ENCODE measurements around the gene GPR157. TPM values are rescaled to one million over a fixed set of nuclear protein-coding genes. Genes with fewer than 3 reads are reported as not detected.

GPR157 gene
- total RNA-seq, 6 donors from 2014 or later: 12.0 to 26.5 (median 16.7) TPM

GRCh38 chr1:9088807-9089206 lies 40.1 kb downstream of the GPR157 start:
- H3K4me3 ChIP-seq: no peak overlapping the region
- no peaks in the 10 kb centered on the region for H3K36me3 ChIP-seq
- no peak overlapping the region for H3K27ac ChIP-seq
- no peaks in the 10 kb centered on the region for H3K9me3 ChIP-seq
- peaks cover 0 to 29% (median 11%) of the 10 kb centered on the region in 4 donors for H3K4me1 ChIP-seq
- TF ChIP-seq POLR2A (IDR thresholded peaks at IDR 0.05): no peak
- WGBS, 2 donors: 75 to 88% methylated on average over 4 of the region's 4 CpGs
- no peaks in the 10 kb centered on the region for H3K27me3 ChIP-seq
- ATAC-seq (ENCODE audit: low FRiP score in 2 of 2) (no peak), DNase-seq (no peak)

- H3K4me3 ChIP-seq: no peak overlapping the region
- no peak overlapping the region for H3K27ac ChIP-seq
- ATAC-seq (ENCODE audit: low FRiP score in 2 of 2) (no peak), DNase-seq (no peak)
- TF ChIP-seq EP300 (IDR thresholded peaks at IDR 0.05): no peak
- TF ChIP-seq CTCF (IDR thresholded peaks at IDR 0.05): no peak
- TF ChIP-seq POLR2AphosphoS5 (IDR thresholded peaks at IDR 0.05): no peak
- TF ChIP-seq POLR2A (IDR thresholded peaks at IDR 0.05): no peak
- no peaks in the 10 kb centered on the region for H3K36me3 ChIP-seq
- H3K9me3 ChIP-seq: no peaks in the 10 kb centered on the region
- H3K4me1 ChIP-seq: peaks cover 0 to 38% (median 14%) of the 10 kb centered on the region in 4 donors
- no peaks in the 10 kb centered on the region for H3K27me3 ChIP-seq
- WGBS, 2 donors: 77 to 82% methylated on average over 12 of the region's 12 CpGs
Observed at GRCh38 chr1:9087411-9088125, 41.3 kb downstream of the GPR157 start.

GRCh38 chr1:9086796-9087195 lies 42.1 kb downstream of the GPR157 start:
- no peak overlapping the region for H3K4me3 ChIP-seq
- TF ChIP-seq EP300 (IDR thresholded peaks at IDR 0.05) (no peak), CTCF (IDR thresholded peaks at IDR 0.05) (no peak), POLR2AphosphoS5 (IDR thresholded peaks at IDR 0.05) (no peak), POLR2A (IDR thresholded peaks at IDR 0.05) (no peak)
- H3K27me3 ChIP-seq: no peaks in the 10 kb centered on the region
- ATAC-seq (ENCODE audit: low FRiP score in 2 of 2) (no peak), DNase-seq (no peak)
- no peaks in the 10 kb centered on the region for H3K36me3 ChIP-seq
- no peaks in the 10 kb centered on the region for H3K9me3 ChIP-seq
- H3K27ac ChIP-seq: no peak overlapping the region
- WGBS, 2 donors: 68 to 72% methylated on average over 2 of the region's 2 CpGs
- H3K4me1 ChIP-seq: peaks cover 0 to 43% (median 16%) of the 10 kb centered on the region in 4 donors

GRCh38 chr1:9086045-9086444 lies 42.9 kb downstream of the GPR157 start:
- peak in 1 of 2 donors; percentile 19 for ATAC-seq (ENCODE audit: low FRiP score in 2 of 2)
- H3K27me3 ChIP-seq: no peaks in the 10 kb centered on the region
- no peaks in the 10 kb centered on the region for H3K36me3 ChIP-seq
- peak in 1 of 2 donors; percentile 44 for DNase-seq
- peaks cover 0 to 43% (median 16%) of the 10 kb centered on the region in 4 donors for H3K4me1 ChIP-seq
- no peak overlapping the region for H3K4me3 ChIP-seq
- TF ChIP-seq CTCF (IDR thresholded peaks at IDR 0.05): no peak
- no peak for TF ChIP-seq POLR2AphosphoS5 (IDR thresholded peaks at IDR 0.05)
- TF ChIP-seq POLR2A (IDR thresholded peaks at IDR 0.05): no peak
- TF ChIP-seq EP300 (IDR thresholded peaks at IDR 0.05): no peak
- no peak overlapping the region for H3K27ac ChIP-seq
- 40 to 46% methylated on average over 5 of the region's 5 CpGs for whole genome bisulfite sequencing, 2 donors
- H3K9me3 ChIP-seq: no peaks in the 10 kb centered on the region

GRCh38 chr1:9085306-9085940 lies 43.5 kb downstream of the GPR157 start:
- 65 to 66% methylated on average over 7 of the region's 7 CpGs for WGBS, 2 donors
- Histone ChIP-seq H3K27me3 (no peaks in the 10 kb centered on the region), H3K4me1 (peaks cover 0 to 43% (median 16%) of the 10 kb centered on the region in 4 donors), H3K27ac (no peak overlapping the region), H3K4me3 (no peak overlapping the region), H3K36me3 (no peaks in the 10 kb centered on the region), H3K9me3 (no peaks in the 10 kb centered on the region)
- DNase-seq: no peak
- TF ChIP-seq POLR2A (IDR thresholded peaks at IDR 0.05) (no peak), EP300 (IDR thresholded peaks at IDR 0.05) (no peak), CTCF (IDR thresholded peaks at IDR 0.05) (no peak), POLR2AphosphoS5 (IDR thresholded peaks at IDR 0.05) (no peak)
- ATAC-seq (ENCODE audit: low FRiP score in 2 of 2): no peak

Data from upper lobe of left lung (tissue), 6 donors.